ENCODE measurements around the gene MAPRE2.

DNA sequence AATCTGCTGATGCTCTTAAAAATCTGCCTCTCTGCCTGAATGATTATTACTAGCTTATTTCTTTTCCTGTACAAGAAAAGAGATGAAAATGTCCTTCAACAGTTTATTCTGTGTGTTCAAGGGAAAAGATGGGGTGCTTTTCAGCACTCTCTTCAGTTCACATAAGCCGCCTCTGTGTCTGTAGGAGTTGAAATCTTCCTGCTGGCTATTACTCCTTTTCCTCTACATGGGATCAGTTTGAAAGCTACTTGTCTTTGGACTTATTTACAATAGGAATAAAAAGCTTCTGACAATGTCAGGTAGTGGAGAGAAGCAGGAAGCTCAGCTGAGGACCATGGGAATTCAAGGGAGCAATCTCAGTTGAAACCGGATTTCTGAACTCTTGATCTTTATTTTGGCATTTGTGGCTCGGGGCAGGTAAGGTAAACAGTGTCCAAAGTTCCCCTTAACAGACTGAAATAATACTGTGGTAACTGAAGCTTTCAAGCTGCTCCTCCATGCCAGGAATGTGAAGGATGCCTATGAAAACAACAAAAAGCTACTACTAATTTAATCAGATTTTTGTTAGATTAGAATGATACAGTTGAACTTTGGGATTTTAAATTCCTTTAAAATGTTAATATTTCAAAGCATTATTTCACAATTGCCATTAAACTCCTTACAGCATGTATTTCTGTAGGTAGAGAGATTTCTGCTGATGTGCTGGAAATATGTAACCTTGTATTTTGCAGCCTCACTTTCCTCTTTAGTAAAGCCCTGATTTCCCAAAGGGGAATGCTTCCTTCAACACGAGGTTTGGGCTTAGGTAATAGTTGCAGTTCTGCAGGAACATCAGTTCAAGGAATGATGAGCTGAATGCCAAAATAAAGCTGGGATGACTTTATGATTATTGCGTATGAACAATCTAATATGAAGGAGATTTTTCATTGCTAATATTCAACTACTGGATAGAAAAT, 43.6 kb downstream of the MAPRE2 start:
- no peak for TF ChIP-seq EZH2phosphoT487 (IDR thresholded peaks at IDR 0.05; ENCODE audit: borderline replicate concordance, low read length)
- TF ChIP-seq, protein P1, sequence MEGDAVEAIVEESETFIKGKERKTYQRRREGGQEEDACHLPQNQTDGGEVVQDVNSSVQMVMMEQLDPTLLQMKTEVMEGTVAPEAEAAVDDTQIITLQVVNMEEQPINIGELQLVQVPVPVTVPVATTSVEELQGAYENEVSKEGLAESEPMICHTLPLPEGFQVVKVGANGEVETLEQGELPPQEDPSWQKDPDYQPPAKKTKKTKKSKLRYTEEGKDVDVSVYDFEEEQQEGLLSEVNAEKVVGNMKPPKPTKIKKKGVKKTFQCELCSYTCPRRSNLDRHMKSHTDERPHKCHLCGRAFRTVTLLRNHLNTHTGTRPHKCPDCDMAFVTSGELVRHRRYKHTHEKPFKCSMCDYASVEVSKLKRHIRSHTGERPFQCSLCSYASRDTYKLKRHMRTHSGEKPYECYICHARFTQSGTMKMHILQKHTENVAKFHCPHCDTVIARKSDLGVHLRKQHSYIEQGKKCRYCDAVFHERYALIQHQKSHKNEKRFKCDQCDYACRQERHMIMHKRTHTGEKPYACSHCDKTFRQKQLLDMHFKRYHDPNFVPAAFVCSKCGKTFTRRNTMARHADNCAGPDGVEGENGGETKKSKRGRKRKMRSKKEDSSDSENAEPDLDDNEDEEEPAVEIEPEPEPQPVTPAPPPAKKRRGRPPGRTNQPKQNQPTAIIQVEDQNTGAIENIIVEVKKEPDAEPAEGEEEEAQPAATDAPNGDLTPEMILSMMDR (IDR thresholded peaks at IDR 0.05; ENCODE audit: low read depth, low read length, poor library complexity, severe bottlenecking) = no peak
